ENCODE results near the gene GDPD5.

Gene GDPD5

GRCh38 chr11:75510723-75511019, 15.1 kb downstream of the GDPD5 start:
- no peak for DNase-seq

GRCh38 chr11:75510004-75510722, 15.6 kb downstream of the GDPD5 start:
- no peak for DNase-seq

DNA sequence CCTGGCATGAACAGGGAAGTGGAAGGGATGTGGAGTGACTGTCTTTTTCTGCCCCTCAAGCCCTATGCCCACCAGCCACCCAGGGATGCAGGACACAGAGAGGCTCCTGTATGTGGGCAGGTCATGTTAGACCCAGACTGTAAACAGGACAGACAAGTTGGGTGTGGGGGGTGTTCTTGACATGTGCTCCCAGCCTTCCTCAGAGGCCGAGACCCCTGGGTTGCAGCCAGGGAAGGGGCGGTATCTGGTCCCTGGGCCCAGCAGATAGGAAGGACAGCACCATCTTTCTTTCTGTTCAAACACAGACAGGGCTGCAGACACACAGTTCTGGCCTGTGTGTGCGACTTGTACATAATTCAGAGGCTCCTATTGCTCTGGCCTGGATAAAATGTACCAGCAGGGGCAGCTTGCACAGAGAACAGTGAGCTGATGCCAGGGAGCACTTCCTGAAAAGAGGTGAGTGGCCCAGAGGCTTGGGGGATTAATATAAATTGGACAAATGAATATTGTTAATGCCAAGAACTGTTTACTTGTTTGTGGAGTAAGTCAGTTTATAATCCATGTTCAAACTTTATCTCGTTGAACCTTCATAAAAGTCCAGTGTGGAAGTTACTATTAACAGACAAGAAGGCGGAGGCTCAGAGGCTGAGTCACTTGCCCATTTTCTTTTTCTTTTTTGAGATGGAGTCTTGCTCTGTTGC, 16.6 kb downstream of the GDPD5 start:
- DNase-seq = no peak

DNA sequence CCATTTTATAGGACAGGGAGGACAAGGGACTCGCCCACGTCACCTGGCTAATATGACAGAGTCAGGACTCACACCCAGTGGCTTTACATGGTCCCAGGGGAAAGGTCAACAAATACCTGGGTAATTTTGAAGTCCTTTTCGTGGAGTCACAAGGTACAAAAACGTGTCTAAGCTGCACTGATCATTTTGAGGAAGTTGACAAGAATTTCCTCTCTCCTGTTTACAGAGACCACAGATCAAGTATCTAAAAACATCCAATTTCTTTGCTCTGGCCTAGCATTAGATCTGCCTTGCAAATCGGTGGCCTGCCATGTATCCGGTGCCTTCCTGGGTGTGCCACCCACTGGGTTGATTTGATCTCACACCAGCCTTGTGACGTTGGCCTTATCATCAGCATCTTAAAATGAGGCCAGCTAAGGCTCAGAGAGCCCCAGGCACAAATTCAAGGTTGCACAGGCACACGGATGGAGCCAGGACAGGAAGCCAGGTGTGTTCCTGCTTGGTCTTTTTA, 17.6 kb downstream of the GDPD5 start:
- no peak for DNase-seq

- no peak for DNase-seq
These were observed 18.2 kb downstream of the GDPD5 start for GRCh38 chr11:75507571-75507970.

- DNase-seq = no peak
These were observed 18.9 kb downstream of the GDPD5 start for GRCh38 chr11:75506827-75507226.

DNA sequence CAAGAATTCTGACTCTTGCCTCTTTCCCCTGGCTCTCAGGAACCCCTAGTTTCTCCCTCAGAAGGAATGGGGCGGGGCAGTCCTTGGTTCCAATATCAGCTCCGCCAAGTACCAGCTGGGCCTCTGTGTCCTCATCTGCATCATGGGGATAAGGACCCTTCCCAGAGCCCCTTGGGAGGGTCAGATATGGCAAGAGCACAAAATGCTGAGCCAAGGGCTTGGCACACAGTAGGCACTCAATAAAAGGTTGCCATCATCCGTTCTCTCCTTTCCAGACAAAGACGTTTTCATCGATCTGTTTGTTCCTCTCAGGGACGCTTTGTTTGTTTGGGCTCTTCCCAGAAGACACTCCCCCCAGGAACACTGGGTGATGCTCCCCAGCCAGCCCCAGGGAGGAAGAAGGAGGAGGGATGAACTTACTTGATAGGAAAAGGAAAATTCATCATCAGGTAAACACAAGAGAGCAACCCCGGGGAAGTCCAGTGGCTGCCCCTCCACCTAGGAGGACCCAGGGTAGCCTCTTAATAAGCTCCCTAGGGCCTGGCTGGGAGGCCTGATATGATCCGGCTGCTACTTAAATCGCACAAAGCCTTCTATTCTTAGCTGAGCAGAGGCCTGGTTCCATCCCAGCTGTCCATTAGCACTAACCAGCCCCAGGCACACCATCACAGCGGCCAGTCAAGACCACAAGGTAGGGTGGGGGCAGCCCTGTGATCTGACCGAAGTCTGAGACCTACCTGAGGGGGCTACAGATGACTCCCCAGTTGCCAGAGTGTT, 19.6 kb downstream of the GDPD5 start:
- DNase-seq = no peak

GRCh38 chr11:75504501-75504900, 21.2 kb downstream of the GDPD5 start:
- DNase-seq = no peak

DNA sequence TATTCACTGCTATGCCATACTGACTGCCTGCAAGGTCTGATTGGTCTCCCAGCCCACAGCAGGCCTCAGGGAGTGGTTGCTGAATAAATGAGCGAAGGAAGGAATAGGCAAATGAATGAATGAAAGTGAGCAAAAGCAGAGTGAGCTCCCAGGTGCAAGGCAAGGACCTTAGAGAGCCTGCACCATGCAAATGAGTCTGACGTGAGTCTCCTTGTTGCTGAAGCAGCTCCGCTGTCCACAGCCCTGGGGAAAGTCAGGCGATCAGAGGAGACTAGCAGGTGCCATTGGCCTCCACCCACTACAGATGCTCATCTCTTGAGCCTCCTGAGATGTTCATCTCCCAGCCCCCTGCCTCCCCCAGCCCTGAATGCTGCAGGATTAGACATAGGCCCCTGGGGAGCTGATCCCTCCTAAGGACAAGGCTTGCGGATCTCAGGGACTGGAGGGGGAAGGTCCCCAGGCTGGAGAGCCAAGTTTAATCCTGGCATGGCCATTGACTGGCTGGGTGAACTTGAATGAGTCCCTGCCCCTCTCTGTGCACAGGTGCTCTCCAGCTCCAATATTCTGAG, 22.1 kb downstream of the GDPD5 start:
- DNase-seq = no peak

GRCh38 chr11:75502138-75502537, 23.6 kb downstream of the GDPD5 start:
- DNase-seq = no peak

DNA sequence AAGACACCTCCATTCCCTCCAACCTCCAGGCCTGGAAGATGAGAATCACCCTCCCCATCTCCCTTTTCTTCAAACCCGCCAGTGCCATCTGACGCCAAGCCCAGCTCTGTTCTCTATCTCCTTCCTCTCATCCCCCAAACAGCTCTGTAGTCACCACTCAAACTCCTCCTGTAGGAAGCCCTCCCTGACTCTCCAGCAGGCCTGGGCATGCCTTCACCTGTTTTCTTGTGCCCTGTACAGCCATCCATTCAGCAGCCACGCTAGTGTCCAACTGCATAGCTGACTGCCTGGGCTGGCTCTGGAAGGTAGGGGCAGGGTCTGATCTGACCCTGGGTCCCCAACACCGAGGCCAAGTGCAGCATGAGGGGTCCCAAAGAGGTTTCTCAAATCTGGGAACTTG, 25.0 kb downstream of the GDPD5 start:
- DNase-seq = no peak

DNA sequence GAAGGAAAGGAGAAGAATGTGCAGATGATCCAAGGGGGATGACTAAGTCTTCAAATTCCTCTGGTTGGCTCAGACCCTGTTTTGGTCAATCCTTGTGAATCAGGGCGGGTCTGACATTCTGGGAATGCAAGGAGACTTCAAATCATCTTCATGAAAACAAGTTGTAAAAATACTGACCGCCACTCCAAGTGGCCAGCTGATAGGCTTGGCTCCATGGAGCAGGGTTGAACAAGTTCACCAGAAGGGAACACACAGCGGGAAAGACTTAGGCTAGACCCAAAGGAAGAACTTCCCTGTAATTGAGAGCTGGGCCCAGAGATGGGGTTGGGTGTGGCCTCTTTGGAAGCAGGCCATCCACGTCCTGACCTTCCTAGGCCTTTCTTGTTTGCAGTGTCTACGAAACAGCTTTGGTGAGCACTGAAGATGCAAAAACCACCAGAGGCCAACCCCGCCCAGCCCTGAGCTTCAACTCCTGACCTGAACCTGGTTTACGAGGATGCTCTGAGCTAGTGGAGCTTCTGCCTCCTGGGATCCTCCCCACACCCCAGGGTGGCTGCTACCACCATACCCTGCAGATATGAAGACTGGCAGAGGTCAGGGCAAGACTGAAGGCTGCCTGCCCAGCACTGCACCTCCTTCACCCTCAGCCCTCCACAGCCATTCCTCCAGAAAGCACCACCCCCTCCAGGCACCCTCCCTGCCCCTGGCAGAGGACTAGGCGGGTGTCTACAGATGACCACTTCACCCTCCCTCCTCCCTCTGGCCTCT, 26.1 kb downstream of the GDPD5 start:
- DNase-seq = peak; percentile 94

DNA sequence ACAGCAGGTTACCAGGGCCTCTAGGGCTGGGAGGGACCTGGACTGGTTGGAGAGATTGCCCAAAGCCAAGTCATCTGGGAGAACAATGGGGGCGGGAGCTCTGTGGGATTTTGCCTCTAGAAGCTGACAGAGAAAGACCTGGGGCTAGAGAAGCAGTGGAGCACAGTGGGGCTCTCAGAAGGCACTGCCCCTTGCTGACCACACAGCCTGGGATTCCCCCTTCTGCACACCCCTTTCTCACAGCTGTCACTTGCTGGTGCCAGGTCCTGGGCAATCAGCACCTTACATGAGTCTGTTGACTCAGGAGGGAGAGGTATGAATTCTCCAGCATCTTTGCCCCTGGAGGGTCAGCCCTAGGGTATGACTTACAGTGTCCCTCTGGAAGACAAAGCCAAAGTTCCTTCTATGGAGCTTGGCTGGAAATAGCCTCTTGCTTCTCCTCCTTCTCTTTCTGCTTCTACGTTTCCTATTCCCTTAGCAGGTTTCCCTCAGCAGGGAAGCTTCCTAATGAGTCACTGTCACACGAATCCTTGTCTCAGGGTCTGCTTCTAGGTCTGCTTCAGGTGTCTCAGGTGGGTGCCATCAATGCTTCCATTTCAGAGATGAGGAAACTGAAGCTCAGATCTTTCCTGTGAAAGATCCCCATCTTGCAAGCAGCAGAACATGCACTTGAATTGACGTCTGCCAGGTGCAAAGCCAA, 27.0 kb downstream of the GDPD5 start:
- peak; percentile 22 for DNase-seq

GRCh38 chr11:75497788-75498409, 27.8 kb downstream of the GDPD5 start:
- DNase-seq = no peak

DNA sequence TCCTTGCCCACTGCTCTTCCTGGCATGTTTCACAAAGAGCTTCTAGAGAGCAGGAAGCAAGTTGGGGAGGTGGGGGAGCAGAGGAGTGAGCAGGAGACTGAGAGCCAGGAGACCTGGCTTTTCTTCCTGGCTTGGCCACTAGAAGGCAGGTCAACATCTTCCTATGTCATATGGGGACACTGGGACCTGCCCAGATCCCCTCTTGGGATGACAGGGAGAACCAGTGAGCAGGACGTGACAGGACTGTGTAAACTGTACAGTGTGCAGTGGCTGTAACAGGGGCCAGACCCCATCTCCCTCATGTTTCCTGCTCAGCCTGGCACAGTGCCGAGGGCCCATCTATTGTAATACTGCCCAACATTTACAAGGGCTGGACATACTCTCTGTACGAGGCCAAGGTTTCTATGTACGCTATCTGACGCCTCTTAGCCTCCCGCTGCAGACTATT, 29.4 kb downstream of the GDPD5 start:
- no peak for DNase-seq

DNA sequence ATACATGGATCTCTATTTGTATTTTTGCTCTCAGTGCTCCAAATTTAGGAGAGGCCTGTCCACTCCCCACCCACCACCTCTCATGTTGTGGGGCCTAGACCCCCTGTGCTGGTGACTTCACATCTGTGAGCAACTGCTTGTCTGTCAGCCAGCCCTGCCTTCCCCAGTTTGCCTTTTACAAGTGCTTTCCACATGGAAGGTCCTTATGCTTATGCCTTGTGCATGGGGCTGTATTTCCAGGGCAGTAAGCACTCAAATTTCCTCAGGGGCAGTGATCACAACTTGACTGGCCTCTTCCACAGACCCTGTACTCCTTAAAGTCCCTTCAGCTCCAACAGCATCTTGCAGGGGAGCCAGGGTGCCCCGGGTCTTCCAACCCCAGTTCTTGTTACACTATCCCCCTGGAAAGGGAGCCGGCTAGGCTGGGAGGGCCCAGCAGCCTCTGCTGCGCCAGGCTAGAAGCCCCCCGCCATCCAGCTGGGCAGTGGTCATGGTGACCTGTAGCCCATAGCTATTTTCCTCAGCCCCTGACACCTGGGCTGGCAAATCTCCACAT, 29.9 kb downstream of the GDPD5 start:
- DNase-seq = no peak

DNA sequence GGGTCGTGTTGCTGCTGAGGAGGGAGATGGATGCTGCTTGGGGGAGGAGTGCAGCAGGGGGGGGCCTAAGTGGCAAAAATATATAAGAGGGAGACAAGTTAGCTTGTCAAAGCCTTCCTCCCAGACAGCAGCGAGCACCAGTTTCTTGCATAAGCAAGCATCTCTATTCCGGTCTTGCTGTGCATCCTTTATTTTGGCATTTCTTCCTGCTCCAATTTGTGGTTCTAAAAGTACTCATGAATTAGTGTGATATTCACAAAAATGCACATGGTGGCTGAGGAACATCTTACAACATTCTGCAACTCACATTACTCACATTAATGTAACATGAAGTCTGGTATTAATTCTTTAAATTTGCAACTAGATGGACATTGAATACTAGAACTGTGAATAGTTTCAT, 32.1 kb downstream of the GDPD5 start:
- peak; percentile 20 for DNase-seq

- DNase-seq = peak; percentile 25
These were observed 33.4 kb downstream of the GDPD5 start for GRCh38 chr11:75492181-75492820.

- no peak for DNase-seq
These were observed 34.3 kb downstream of the GDPD5 start for GRCh38 chr11:75491465-75491864.
